Gastroesophageal sphincter (tissue), 4 donors: Measurements from ENCODE around the gene RAD51B. TPM values are rescaled to one million over a fixed set of nuclear protein-coding genes. Genes with fewer than 3 reads are reported as not detected.

Experiments used
- ATAC-seq: fragments of 150-250 bp; one replicate; pipeline ENCODE4 v1.9.1; 2016; ENCODE audit warnings: mild to moderate bottlenecking, moderate library complexity
- H3K27ac ChIP-seq, 4 donors: fragments of 200-600 bp; sonication (generic) in 3 of 4; 1 replicate in 3 of 4; 2 replicates in 1 of 4; pipeline ENCODE4 v1.5.1; 2016 to 2019
- H3K27me3 ChIP-seq: fragments of 200-600 bp; sonication (generic); one replicate; pipeline ENCODE4 v1.5.1; 2019
- H3K36me3 ChIP-seq, 2 donors: fragments of 200-600 bp; sonication (generic); one replicate each; pipeline ENCODE4 v1.5.1; 2019; ENCODE audit warnings: control low read depth in 1 of 2
- H3K4me1 ChIP-seq, 3 donors: fragments of 200-600 bp; sonication (generic); 1 replicate in 2 of 3; 2 replicates in 1 of 3; pipeline ENCODE4 v1.5.1; 2016 to 2019; ENCODE audit warnings: control low read depth in 2 of 3
- H3K4me3 ChIP-seq, 2 donors: fragments of 200-600 bp; sonication (generic); one replicate each; pipeline ENCODE4 v1.5.1; 2019; ENCODE audit warnings: mild to moderate bottlenecking in 1 of 2, moderate library complexity in 1 of 2
- H3K9me3 ChIP-seq, 3 donors: fragments of 200-600 bp; sonication (generic); one replicate each; pipeline ENCODE4 v1.5.1; 2017 to 2019; ENCODE audit warnings: control low read depth in 2 of 3
- EP300 ChIP-seq: sonication (generic); formaldehyde crosslinking; IDR thresholded peaks from one replicate; pipeline ENCODE4 v1.6.1; 2017; ENCODE audit warnings: antibody characterized with exemption, mild to moderate bottlenecking
- POLR2A ChIP-seq, 2 donors: fragments of 450-650 bp; IDR thresholded peaks; one replicate each; pipeline ENCODE4 v1.6.1; 2017; ENCODE audit warnings: antibody characterized with exemption in 2 of 2, mild to moderate bottlenecking in 2 of 2, moderate library complexity in 1 of 2
- POLR2AphosphoS5 ChIP-seq: sonication (generic); formaldehyde crosslinking; IDR thresholded peaks from one replicate; pipeline ENCODE4 v1.6.1; 2017; ENCODE audit warnings: antibody characterized with exemption
- WGBS, 2 donors: methylation state at CpG; one replicate each; pipeline ENCODE4 v1.1.5; 2018; ENCODE audit warnings: low coverage in 1 of 2; 5-methylcytosine and 5-hydroxymethylcytosine counted together
- total RNA-seq, 4 donors: library from RNA; depleted of rRNA; stranded (reverse); fragments of >200 nt; gene quantifications; one replicate each; pipeline ENCODE4 v1.1.0, GENCODE V29; 2016
- TF ChIP-seq, protein P1 (sequence below), 4 experiments: fragments of 200-600 bp in 2 of 4; fragments of 450-650 bp in 2 of 4; sonication (generic) in 1 of 4; IDR thresholded peaks; one replicate each; pipeline ENCODE4 v1.5.1; 2017 to 2019; ENCODE audit warnings: antibody characterized with exemption in 4 of 4, mild to moderate bottlenecking in 2 of 4, moderate library complexity in 2 of 4

The RAD51B gene
- total RNA-seq, 4 donors from 2014 or later, result 5.1 to 7.0 (median 6.0) TPM

DNA sequence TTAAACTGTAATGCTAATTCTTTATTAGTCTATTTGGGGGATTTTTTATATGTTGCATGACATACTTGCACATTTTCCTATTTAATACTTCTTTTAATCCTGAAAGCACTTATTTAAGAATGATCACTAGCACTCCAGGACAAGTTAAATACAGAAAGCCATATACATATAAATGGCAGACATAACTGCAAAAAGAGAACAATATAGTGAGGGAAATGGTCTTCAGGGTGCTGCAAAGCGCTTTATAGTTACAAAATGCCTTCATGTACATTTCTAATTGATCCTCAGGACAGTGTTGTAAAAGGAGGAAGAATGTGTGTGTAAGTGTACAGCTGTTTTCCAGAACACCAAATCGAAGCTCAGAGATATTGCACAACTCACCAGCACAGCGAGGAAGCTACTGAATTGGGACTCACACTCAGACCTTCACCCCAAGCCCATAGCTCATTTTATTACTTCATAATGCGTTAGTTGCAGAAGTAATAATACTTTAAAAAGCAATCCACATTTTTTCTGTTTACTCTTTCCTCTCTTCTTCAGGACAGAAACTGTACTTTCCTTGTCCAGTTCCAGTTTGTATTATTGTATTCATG, 428.2 kb downstream of the RAD51B start:
- peaks cover 53 to 98% (median 60%) of the 10 kb centered on the region in 3 donors for H3K4me1 ChIP-seq
- ATAC-seq, result peak; percentile 68
- TF ChIP-seq, protein P1, sequence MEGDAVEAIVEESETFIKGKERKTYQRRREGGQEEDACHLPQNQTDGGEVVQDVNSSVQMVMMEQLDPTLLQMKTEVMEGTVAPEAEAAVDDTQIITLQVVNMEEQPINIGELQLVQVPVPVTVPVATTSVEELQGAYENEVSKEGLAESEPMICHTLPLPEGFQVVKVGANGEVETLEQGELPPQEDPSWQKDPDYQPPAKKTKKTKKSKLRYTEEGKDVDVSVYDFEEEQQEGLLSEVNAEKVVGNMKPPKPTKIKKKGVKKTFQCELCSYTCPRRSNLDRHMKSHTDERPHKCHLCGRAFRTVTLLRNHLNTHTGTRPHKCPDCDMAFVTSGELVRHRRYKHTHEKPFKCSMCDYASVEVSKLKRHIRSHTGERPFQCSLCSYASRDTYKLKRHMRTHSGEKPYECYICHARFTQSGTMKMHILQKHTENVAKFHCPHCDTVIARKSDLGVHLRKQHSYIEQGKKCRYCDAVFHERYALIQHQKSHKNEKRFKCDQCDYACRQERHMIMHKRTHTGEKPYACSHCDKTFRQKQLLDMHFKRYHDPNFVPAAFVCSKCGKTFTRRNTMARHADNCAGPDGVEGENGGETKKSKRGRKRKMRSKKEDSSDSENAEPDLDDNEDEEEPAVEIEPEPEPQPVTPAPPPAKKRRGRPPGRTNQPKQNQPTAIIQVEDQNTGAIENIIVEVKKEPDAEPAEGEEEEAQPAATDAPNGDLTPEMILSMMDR (IDR thresholded peaks at IDR 0.05), result no peak
- peak; percentile 61 for TF ChIP-seq POLR2AphosphoS5
- no peak for TF ChIP-seq EP300
- TF ChIP-seq POLR2A (IDR thresholded peaks at IDR 0.05), result no peak

DNA sequence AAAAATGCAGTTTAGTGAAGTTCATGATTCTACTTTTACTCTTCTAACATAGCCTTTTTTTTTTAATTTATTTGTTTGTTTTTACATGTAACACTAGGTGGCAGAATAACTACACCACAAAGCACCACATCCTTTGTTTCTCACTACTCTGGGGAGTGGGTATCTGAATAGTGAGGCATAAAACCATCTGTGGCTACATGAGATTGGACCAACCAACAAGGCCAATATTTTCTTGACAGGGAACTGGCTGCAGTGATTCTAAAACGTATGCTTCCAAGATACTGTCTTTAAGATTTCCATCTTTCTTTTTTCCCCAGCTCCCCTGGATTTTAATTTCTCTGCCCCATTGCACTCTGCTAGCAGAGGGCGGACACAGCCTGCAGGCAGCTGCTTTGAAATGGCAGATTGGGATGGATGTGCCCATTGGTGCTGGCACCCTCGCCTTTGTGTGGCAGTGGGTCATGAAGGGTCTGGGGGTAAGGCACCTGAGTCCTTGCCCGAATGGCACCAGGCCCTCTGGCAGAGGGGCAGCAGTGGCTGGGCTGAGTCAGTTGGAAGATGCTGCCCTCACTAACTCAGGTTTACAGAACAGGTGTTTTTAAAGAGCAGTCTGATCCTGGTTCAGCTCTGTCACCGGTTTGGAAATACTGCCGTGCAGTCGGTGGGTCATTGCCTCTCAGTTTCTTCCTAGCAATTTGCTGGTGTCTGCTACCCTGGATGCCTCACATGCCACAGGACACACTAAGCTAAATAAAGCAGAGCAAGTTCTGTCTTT, 429.1 kb downstream of the RAD51B start:
- Histone ChIP-seq H3K27me3 (no peaks in the 10 kb centered on the region), H3K36me3 (no peaks in the 10 kb centered on the region), H3K4me3 (no peak overlapping the region), H3K4me1 (peaks cover 53 to 99% (median 60%) of the 10 kb centered on the region in 3 donors), H3K27ac (peak overlapping the region; percentile 86 to 89 (median 88)), H3K9me3 (no peaks in the 10 kb centered on the region)
- peak; percentile 58 for ATAC-seq
- TF ChIP-seq POLR2AphosphoS5 (peak; percentile 17), POLR2A (IDR thresholded peaks at IDR 0.05) (no peak), EP300 (no peak)
- TF ChIP-seq, protein P1 (IDR thresholded peaks at IDR 0.05), result peak; percentile 59 to 84 (median 69)
- 0 to 21% methylated on average over 1 to 5 of the region's 7 CpGs for WGBS, 2 donors

More for the DNA sequence above, 428.2 kb downstream of the RAD51B start:
- H3K27me3 ChIP-seq, result no peaks in the 10 kb centered on the region
- no peaks in the 10 kb centered on the region for H3K9me3 ChIP-seq
- peak overlapping the region; percentile 86 to 89 (median 88) for H3K27ac ChIP-seq
- 36 to 41% methylated on average over 4 of the region's 4 CpGs for WGBS, 2 donors
- H3K36me3 ChIP-seq, result no peaks in the 10 kb centered on the region
- no peak overlapping the region for H3K4me3 ChIP-seq

DNA sequence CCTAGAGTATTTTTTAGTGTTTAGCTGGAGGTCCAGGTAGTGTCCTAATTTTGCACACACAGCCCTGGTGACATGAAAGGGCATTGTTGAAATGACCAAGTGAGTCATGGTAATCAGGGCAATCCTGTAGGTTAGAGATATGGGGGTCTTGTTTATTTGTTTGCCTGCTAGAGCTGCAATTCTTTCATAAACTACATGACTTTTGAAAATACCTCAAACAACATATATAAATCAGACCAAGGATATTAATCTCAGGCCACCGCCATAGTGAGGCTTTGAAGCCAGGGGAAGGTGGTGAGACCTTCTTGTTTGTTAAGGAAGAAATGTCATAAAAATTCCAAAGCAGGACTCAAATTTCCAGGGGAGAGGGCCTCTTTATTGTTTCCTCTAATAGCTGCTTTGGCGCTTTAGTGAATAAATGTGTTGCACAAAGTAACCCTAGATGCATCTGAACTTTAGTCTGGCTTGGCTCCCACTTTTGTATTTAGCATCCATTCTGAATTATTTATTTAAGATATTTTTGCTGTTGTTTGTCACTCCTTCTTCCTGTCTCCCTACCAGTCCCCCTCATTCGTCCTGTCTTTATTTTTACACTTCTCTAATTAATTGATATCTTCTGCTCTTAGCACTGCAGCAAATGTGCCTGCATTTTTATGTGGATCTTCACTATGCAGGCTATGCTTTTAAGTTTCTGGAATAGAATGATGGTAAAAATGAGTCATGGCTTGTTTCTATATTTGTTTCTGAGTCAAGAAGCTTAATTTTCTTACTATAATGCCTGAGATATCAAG, 430.3 kb downstream of the RAD51B start:
- 20 to 54% methylated on average over 2 to 3 of the region's 3 CpGs for WGBS, 2 donors

DNA sequence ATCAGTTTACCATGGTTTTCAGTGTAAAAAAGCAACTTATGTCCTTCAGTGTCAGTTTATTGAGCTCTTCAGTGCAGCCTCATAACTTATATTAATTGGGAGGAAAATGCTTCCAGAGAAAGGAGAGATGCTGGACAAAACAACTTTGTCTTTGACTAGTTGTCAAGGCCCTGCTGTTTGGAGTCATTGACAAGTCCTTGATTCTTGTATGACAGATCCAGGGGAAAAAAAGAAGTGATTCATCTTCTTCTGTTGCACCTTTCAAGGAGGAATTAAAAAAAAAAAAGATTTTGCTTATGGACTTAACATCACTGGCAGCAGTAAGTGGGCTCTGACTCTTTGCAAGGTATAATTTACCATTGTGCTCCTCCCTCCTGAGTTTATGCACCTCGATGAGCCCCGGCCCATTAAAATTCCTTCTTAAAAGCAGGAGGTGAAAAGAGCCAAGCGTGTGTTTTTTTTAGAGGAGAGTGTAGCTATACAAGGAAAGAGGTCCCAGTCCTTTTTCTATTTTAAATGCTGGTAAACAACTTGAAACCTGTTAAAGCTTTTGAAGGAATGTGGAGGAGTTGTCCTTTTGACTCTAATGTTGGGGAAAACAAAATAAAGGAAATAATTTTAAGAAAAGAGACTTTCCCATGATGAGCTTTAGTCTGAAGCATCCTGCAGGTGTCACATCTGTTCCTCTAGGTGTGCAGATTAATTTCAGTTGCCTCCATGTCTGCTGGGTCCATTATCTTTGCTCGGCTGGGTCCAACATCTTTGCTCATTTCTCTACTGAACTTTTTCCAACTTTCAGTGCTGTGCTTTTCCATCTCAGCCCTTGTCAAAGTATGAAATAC, 431.6 kb downstream of the RAD51B start:
- H3K4me3 ChIP-seq, result no peak overlapping the region
- TF ChIP-seq POLR2A (IDR thresholded peaks at IDR 0.05) (no peak), POLR2AphosphoS5 (no peak), EP300 (no peak)
- TF ChIP-seq, protein P1 (IDR thresholded peaks at IDR 0.05), result peak in 1 of 4 experiments; percentile 11
- peak overlapping the region; percentile 86 to 89 (median 88) for H3K27ac ChIP-seq
- H3K36me3 ChIP-seq, result no peaks in the 10 kb centered on the region
- H3K4me1 ChIP-seq, result peaks cover 44 to 100% (median 51%) of the 10 kb centered on the region in 3 donors
- WGBS, 2 donors, result 22 to 31% methylated on average over 4 of the region's 4 CpGs
- H3K9me3 ChIP-seq, result no peaks in the 10 kb centered on the region
- H3K27me3 ChIP-seq, result no peaks in the 10 kb centered on the region
- no peak for ATAC-seq

More for the DNA sequence above, 430.3 kb downstream of the RAD51B start:
- Histone ChIP-seq H3K4me1 (peaks cover 52 to 100% (median 53%) of the 10 kb centered on the region in 3 donors), H3K4me3 (no peak overlapping the region), H3K27me3 (no peaks in the 10 kb centered on the region), H3K9me3 (no peaks in the 10 kb centered on the region), H3K27ac (peak overlapping the region; percentile 86 to 89 (median 88)), H3K36me3 (no peaks in the 10 kb centered on the region)
- TF ChIP-seq POLR2A (IDR thresholded peaks at IDR 0.05) (no peak), EP300 (no peak), POLR2AphosphoS5 (peak; percentile 46)
- TF ChIP-seq, protein P1 (IDR thresholded peaks at IDR 0.05), result no peak
- no peak for ATAC-seq
